ENCODE measurements around the gene DIS3L.
"Not testable (repeated sequence)": the region's sequence is repeated elsewhere in the genome, so short reads cannot be mapped to it uniquely, and the experiment has no call there.

DIS3L gene

DNA sequence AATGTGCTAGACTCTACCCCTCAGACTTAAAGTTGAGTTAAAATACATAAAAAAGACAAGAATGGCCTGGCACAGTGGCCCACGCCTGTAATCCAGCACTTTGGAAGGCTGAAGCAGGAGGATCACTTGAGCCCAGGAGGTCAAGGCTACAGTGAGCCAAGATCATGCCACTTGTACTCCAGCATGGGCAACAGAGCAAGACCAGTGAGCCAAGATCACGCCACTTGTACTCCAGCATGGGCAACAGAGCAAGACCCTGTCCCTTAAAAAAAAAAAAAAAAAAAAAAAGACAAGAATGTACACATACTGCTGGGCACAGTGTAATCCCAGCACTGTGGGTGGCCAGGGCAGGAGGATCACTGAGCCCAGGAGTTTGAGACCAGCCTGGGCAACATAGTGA is 17.4 kb downstream of the DIS3L start:
- no peak for DNase-seq (ENCODE audit: low spot score)
- TF ChIP-seq, protein P1, sequence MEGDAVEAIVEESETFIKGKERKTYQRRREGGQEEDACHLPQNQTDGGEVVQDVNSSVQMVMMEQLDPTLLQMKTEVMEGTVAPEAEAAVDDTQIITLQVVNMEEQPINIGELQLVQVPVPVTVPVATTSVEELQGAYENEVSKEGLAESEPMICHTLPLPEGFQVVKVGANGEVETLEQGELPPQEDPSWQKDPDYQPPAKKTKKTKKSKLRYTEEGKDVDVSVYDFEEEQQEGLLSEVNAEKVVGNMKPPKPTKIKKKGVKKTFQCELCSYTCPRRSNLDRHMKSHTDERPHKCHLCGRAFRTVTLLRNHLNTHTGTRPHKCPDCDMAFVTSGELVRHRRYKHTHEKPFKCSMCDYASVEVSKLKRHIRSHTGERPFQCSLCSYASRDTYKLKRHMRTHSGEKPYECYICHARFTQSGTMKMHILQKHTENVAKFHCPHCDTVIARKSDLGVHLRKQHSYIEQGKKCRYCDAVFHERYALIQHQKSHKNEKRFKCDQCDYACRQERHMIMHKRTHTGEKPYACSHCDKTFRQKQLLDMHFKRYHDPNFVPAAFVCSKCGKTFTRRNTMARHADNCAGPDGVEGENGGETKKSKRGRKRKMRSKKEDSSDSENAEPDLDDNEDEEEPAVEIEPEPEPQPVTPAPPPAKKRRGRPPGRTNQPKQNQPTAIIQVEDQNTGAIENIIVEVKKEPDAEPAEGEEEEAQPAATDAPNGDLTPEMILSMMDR (IDR thresholded peaks at IDR 0.05; ENCODE audit: borderline replicate concordance, control extremely low read depth, extremely low read depth, insufficient read depth, missing control alignments): no peak
- in situ Hi-C loops (cut with MboI; ENCODE audit: low sequenced_read_pairs, unreplicated experiment): no loop called here

DNA sequence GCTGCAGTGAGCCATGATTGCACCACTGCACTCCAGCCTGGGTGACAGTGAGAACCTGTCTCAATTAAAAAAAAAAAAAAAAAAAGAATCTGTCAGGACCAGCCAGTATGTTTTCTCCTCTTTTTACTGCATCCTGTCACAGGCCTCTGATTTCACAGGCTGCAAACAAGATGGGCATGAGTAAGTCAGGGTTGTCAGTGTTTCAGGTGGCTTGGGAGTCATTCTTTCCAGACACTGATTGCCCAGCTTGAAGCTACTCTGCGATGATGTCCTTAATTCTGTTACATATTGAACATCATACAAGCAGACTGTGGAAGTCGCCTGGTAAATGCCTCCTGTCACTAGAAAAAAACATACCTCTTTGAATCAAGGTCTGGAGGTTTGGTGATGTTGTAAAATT is 18.8 kb downstream of the DIS3L start:
- DNase-seq (ENCODE audit: low spot score): no peak
- TF ChIP-seq, protein P1 (IDR thresholded peaks at IDR 0.05; ENCODE audit: borderline replicate concordance, control extremely low read depth, extremely low read depth, insufficient read depth, missing control alignments): no peak
- in situ Hi-C loops (cut with MboI; ENCODE audit: low sequenced_read_pairs, unreplicated experiment): no loop called here

DNA sequence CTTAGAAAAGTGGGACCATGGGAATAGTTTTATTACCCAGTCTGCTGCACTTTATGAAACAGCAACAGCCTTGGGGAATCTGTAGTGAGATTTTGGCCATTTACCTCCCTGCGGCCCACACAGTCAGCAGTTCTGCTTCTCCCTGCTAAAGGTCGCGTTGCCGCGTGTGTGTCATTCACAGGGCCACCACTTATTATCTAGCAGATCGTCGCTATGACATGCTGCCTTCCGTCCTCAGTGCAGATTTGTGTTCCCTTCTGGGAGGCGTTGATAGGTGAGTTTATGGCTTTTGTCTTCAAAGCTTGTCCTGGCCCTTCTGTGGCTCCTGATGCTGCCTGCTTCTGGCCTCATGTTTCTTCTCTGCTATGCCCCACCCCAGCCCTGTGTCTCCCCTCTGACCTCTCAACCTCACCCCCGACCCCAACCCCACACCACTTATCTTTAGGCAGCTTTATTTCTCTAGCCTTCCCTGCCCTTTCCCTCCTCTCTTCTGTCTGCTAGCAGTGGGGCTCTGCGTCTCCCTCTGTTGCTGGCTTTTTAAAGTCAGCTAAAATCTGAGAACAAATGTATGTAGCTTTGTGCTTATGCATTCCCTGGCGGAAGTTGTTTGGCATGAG is 30.1 kb downstream of the DIS3L start:
- TF ChIP-seq, protein P1 (IDR thresholded peaks at IDR 0.05; ENCODE audit: borderline replicate concordance, control extremely low read depth, extremely low read depth, insufficient read depth, missing control alignments): no peak
- in situ Hi-C loops (cut with MboI; ENCODE audit: low sequenced_read_pairs, unreplicated experiment): no loop called here
- no peak for DNase-seq (ENCODE audit: low spot score)

DNA sequence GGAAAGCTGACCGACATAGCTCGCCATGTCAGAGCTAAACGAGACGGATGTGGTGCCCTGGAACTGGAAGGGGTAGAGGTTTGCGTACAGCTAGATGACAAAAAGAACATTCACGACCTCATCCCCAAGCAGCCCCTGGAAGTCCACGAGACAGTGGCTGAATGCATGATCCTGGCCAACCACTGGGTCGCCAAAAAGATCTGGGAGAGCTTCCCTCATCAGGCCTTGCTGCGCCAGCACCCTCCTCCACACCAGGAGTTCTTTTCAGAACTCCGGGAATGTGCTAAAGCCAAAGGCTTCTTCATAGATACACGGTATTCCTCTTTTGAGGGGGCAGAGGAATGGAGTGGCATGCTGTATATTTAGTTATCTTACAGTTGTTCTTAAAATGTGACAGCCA is 32.7 kb downstream of the DIS3L start:
- in situ Hi-C loops (cut with MboI; ENCODE audit: low sequenced_read_pairs, unreplicated experiment): no loop called here

DNA sequence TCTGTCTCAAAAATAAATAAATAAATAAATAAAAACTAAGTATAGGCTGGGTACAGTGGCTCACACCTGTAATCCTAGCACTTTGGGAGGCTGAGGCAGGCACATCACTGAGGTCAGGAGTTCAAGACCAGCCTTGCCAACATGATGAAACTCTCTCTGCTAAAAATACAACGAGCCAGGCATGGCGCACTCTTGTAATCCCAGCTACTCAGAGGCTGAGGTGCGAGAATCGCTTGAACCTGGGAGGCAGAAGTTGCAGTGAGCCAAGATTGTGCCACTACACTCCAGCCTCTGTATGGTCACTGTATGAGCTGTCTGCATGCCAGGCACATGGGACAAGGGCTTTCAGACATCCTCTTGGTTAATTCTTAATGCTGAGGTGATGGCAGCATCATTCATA is 34.4 kb downstream of the DIS3L start:
- TF ChIP-seq, protein P1 (IDR thresholded peaks at IDR 0.05; ENCODE audit: borderline replicate concordance, control extremely low read depth, extremely low read depth, insufficient read depth, missing control alignments): no peak
- in situ Hi-C loops (cut with MboI; ENCODE audit: low sequenced_read_pairs, unreplicated experiment): no loop called here
- no peak for DNase-seq (ENCODE audit: low spot score)

More for the DNA sequence above, 32.7 kb downstream of the DIS3L start:
- TF ChIP-seq, protein P1 (IDR thresholded peaks at IDR 0.05; ENCODE audit: borderline replicate concordance, control extremely low read depth, extremely low read depth, insufficient read depth, missing control alignments): no peak
- DNase-seq (ENCODE audit: low spot score): no peak

DNA sequence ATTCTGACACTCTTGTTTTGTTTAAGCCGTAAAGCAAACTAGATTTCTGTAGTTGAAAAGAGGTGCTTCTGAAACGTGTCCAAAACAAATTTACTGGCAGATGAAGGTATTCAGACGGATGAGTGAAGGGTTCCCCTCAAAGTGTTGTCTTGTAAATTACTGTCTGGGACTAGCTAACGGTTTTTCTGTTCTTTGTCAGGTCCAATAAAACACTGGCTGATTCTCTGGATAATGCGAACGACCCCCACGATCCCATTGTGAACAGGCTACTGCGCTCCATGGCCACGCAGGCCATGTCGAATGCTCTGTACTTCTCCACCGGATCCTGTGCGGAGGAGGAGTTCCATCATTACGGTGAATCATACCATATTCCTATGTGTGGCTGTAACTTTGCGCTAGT is 35.4 kb downstream of the DIS3L start:
- TF ChIP-seq, protein P1 (IDR thresholded peaks at IDR 0.05; ENCODE audit: borderline replicate concordance, control extremely low read depth, extremely low read depth, insufficient read depth, missing control alignments): no peak
- DNase-seq (ENCODE audit: low spot score): no peak
- in situ Hi-C loops (cut with MboI; ENCODE audit: low sequenced_read_pairs, unreplicated experiment): no loop called here

DNA sequence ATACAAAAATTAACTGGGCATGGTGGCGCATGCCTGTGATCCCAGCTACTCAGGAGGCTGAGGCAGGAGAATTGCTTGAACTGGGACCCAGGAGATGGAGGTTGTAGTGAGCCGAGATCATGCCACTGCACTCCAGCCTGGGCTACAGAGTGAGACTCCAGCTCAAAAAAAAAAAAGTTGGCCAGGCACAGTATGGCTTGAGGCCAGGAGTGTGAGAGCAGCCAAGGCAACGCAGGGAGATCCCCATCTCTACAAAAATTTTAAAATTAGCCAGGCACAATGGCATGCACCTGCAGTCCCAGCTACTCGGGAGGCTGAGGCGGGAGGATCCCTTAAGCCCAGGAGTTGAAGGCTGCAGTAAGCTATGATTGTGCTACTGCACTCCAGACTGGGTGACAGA is 55.2 kb downstream of the DIS3L start:
- in situ Hi-C loops (cut with MboI; ENCODE audit: low sequenced_read_pairs, unreplicated experiment); DNase-seq (ENCODE audit: low spot score): not testable (repeated sequence)
